GM23338 (cell line): Measurements from ENCODE around the gene GABBR1.

Source experiments
- CREB1 ChIP-seq: fragments of 250-450 bp; sonication (Bioruptor Pico); IDR thresholded peaks from 2 replicates; pipeline ENCODE4 v1.5.0; 2020; ENCODE audit warnings: low read depth, mild to moderate bottlenecking, moderate library complexity
- EZH2 ChIP-seq: fragments of 200-600 bp; sonication (generic); IDR thresholded peaks from one replicate; pipeline ENCODE4 v1.8.0; 2017; ENCODE audit warnings: antibody characterized with exemption, mild to moderate bottlenecking, low read depth; ENCODE audit not compliant: unreplicated experiment
- EZH2phosphoT487 ChIP-seq: fragments of 200-600 bp; sonication (generic); IDR thresholded peaks from one replicate; pipeline ENCODE4 v1.8.1; 2018; ENCODE audit warnings: antibody characterized with exemption; ENCODE audit not compliant: unreplicated experiment
- JUNB ChIP-seq: IDR thresholded peaks from one replicate; pipeline ENCODE4 v1.6.1; 2016; ENCODE audit warnings: antibody characterized with exemption; ENCODE audit not compliant: unreplicated experiment
- NANOG ChIP-seq: IDR thresholded peaks from 2 replicates; pipeline ENCODE4 v1.6.1; 2016; ENCODE audit warnings: antibody characterized with exemption, borderline replicate concordance
- POLR2AphosphoS5 ChIP-seq: IDR thresholded peaks from 2 replicates; pipeline ENCODE4 v1.6.1; 2016; ENCODE audit warnings: antibody characterized with exemption, low read depth
- ZNF114 ChIP-seq: fragments of 250-450 bp; sonication (Bioruptor Pico); IDR thresholded peaks from 2 replicates; pipeline ENCODE4 v1.5.0; 2020; ENCODE audit warnings: mild to moderate bottlenecking, moderate library complexity
- TF ChIP-seq, protein P1 (sequence below): IDR thresholded peaks from one replicate; pipeline ENCODE4 v1.6.1; 2018; ENCODE audit warnings: antibody characterized with exemption; ENCODE audit not compliant: unreplicated experiment
- TF ChIP-seq, protein P2 (sequence below), 2 experiments: fragments of 200-600 bp in 1 of 2; sonication (generic) in 1 of 2; conservative IDR thresholded peaks; 2 replicates each; pipeline versions ENCODE4 v1.5.1 to v1.6.1; 2016 to 2017; ENCODE audit warnings: antibody characterized with exemption in 2 of 2, low read depth in 2 of 2, mild to moderate bottlenecking in 2 of 2, moderate library complexity in 1 of 2
- TF ChIP-seq, protein P3 (sequence below): IDR thresholded peaks from 2 replicates; pipeline ENCODE4 v1.6.1; 2016; ENCODE audit warnings: antibody characterized with exemption

DNA sequence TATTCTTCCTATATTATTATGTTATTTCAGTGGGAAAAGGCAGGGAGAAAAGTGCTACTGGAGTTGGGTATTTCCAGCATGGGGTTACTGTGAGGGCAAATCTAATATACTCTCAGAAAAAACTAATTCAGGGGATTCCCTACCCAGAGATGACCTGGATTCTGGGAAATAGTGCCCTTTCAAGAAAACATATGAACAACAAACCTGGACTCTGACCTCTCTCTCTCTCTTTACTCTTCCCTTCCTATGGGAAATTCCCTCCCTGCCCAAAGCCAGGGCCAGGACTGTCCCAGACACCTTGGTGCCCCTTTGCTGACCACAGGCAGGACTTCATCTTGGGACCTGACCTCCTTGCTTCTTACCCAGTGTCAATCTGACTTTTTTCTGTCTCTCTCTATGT is 71.9 kb downstream of the GABBR1 start:
- TF ChIP-seq, protein P1, sequence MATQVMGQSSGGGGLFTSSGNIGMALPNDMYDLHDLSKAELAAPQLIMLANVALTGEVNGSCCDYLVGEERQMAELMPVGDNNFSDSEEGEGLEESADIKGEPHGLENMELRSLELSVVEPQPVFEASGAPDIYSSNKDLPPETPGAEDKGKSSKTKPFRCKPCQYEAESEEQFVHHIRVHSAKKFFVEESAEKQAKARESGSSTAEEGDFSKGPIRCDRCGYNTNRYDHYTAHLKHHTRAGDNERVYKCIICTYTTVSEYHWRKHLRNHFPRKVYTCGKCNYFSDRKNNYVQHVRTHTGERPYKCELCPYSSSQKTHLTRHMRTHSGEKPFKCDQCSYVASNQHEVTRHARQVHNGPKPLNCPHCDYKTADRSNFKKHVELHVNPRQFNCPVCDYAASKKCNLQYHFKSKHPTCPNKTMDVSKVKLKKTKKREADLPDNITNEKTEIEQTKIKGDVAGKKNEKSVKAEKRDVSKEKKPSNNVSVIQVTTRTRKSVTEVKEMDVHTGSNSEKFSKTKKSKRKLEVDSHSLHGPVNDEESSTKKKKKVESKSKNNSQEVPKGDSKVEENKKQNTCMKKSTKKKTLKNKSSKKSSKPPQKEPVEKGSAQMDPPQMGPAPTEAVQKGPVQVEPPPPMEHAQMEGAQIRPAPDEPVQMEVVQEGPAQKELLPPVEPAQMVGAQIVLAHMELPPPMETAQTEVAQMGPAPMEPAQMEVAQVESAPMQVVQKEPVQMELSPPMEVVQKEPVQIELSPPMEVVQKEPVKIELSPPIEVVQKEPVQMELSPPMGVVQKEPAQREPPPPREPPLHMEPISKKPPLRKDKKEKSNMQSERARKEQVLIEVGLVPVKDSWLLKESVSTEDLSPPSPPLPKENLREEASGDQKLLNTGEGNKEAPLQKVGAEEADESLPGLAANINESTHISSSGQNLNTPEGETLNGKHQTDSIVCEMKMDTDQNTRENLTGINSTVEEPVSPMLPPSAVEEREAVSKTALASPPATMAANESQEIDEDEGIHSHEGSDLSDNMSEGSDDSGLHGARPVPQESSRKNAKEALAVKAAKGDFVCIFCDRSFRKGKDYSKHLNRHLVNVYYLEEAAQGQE: no peak
- TF ChIP-seq, protein P2, sequence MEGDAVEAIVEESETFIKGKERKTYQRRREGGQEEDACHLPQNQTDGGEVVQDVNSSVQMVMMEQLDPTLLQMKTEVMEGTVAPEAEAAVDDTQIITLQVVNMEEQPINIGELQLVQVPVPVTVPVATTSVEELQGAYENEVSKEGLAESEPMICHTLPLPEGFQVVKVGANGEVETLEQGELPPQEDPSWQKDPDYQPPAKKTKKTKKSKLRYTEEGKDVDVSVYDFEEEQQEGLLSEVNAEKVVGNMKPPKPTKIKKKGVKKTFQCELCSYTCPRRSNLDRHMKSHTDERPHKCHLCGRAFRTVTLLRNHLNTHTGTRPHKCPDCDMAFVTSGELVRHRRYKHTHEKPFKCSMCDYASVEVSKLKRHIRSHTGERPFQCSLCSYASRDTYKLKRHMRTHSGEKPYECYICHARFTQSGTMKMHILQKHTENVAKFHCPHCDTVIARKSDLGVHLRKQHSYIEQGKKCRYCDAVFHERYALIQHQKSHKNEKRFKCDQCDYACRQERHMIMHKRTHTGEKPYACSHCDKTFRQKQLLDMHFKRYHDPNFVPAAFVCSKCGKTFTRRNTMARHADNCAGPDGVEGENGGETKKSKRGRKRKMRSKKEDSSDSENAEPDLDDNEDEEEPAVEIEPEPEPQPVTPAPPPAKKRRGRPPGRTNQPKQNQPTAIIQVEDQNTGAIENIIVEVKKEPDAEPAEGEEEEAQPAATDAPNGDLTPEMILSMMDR (conservative IDR thresholded peaks at IDR 0.05; ENCODE audit: low read depth in 2 of 2): no peak
- TF ChIP-seq NANOG (no peak), CREB1 (CRISPR knock-in tag) (no peak), JUNB (no peak), EZH2 (no peak), POLR2AphosphoS5 (no peak), ZNF114 (no peak), EZH2phosphoT487 (no peak)
- TF ChIP-seq, protein P3, sequence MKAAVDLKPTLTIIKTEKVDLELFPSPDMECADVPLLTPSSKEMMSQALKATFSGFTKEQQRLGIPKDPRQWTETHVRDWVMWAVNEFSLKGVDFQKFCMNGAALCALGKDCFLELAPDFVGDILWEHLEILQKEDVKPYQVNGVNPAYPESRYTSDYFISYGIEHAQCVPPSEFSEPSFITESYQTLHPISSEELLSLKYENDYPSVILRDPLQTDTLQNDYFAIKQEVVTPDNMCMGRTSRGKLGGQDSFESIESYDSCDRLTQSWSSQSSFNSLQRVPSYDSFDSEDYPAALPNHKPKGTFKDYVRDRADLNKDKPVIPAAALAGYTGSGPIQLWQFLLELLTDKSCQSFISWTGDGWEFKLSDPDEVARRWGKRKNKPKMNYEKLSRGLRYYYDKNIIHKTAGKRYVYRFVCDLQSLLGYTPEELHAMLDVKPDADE: no peak
